Right lobe of liver (tissue), 6 donors: Measurements from ENCODE around the gene ANKH. TPM values are rescaled to one million over a fixed set of nuclear protein-coding genes. Genes with fewer than 3 reads are reported as not detected.
"Not testable (repeated sequence)": the region's sequence is repeated elsewhere in the genome, so short reads cannot be mapped to it uniquely, and the experiment has no call there.

Experiments used
- ATAC-seq, 4 donors: fragments of 200-7000 bp; cut with Tn5 transposase; one replicate each; pipeline ENCODE4 v1.9.1; 2020; ENCODE audit warnings: mild to moderate bottlenecking in 4 of 4, moderate library complexity in 4 of 4
- DNase-seq, 3 donors: peaks; one replicate each; pipeline ENCODE4 v3.0.0-alpha.2; 2020
- H3K27ac ChIP-seq, 3 donors: fragments of 200-600 bp; one replicate each; pipeline ENCODE4 v1.8.0; 2022
- H3K27me3 ChIP-seq, 2 donors: fragments of 200-600 bp; one replicate each; pipeline ENCODE4 v1.8.0; 2022
- H3K36me3 ChIP-seq, 4 donors: fragments of 200-600 bp; sonication (generic) in 1 of 4; one replicate each; pipeline versions ENCODE4 v1.5.1 to v1.8.0; 2017 to 2022; ENCODE audit warnings: control low read depth in 1 of 4
- H3K4me1 ChIP-seq, 4 donors: fragments of 200-600 bp; sonication (generic) in 1 of 4; one replicate each; pipeline versions ENCODE4 v1.5.1 to v1.8.0; 2017 to 2022; ENCODE audit warnings: control low read depth in 1 of 4
- H3K4me3 ChIP-seq, 3 donors: fragments of 200-600 bp; one replicate each; pipeline ENCODE4 v1.8.0; 2022
- H3K9me3 ChIP-seq, 4 donors: fragments of 200-600 bp; sonication (generic) in 1 of 4; one replicate each; pipeline versions ENCODE4 v1.5.1 to v1.8.0; 2017 to 2022; ENCODE audit warnings: control low read depth in 1 of 4
- POLR2A ChIP-seq: fragments of 450-650 bp; IDR thresholded peaks from one replicate; pipeline ENCODE4 v1.6.1; 2017; ENCODE audit warnings: antibody characterized with exemption, mild to moderate bottlenecking
- WGBS: methylation state at CpG from one replicate; pipeline ENCODE4 v1.1.6; 2018; ENCODE audit warnings: low coverage, low lambda C conversion rate; ENCODE audit not compliant: insufficient coverage; ENCODE audit errors: missing lambda C conversion rate; 5-methylcytosine and 5-hydroxymethylcytosine counted together
- intact Hi-C, 2 donors: fragments of 100-400 bp; cut with DNase I; formaldehyde crosslinking; loops; one replicate each; pipeline versions ENCODE4 v1.11.2 to v1.14.1; 2022
- total RNA-seq, 6 experiments: library from RNA; depleted of rRNA in 2 of 6; stranded (reverse); fragments of >200 nt in 2 of 6; fragmentation: NEBNext Ultra II Directional in 3 of 6; extraction: Animal tissue kit (Norgen Biotek cat#: 25700) in 3 of 6; gene quantifications; one replicate each; pipeline versions ENCODE4 v1.1.0 to v1.2.4, GENCODE V29; 2016 to 2023
- TF ChIP-seq, protein P1 (sequence below), 4 donors: fragments of 200-600 bp in 3 of 4; fragments of 450-650 bp in 1 of 4; IDR thresholded peaks; one replicate each; pipeline versions ENCODE4 v1.5.1 to v1.8.0; 2016 to 2022; ENCODE audit warnings: antibody characterized with exemption in 4 of 4, mild to moderate bottlenecking in 2 of 4
- donor health status: DM: no; HTN: yes; CAD: no.
- donor health status: DM: no; HTN: no; CAD: no.
- donor health status: DM: no; HTN: no; CAD: no.
- donor health status: DM: no; HTN: yes; CAD: no.
- donor health status: DM: no; HTN: yes; CAD: no.

The ANKH gene
- total RNA-seq, 6 experiments from 2014 or later, result 38.5 to 121 (median 61.9) TPM

DNA sequence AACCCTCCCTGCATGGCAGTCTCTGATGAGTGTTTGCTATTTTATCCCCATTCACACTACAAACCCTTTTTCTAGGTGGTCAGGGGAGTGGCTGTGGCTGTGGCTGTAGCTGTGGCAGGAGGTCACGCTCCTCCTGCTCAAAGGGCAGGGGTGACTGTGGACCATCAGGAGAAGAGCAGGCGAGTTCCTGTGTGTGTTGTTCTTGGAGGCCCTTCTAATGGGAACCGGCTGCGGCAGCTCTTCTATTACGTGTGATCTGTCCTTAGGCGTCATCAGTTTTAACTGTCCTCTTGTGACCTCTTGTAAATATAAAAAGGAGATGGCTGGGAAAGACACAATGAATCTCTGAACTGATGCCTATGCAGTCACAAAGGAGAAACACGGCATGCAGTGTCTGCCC is 65.1 kb downstream of the ANKH start:
- ATAC-seq (peak; percentile 19 to 60 (median 44)), DNase-seq (peak in 2 of 3 donors; percentile 33 to 69)
- 53% methylated on average over 7 of the region's 7 CpGs for WGBS
- H3K4me3 ChIP-seq, result no peak overlapping the region
- no peak overlapping the region for H3K27ac ChIP-seq
- no peaks in the 10 kb centered on the region for H3K36me3 ChIP-seq
- no peaks in the 10 kb centered on the region for H3K9me3 ChIP-seq
- TF ChIP-seq, protein P1, sequence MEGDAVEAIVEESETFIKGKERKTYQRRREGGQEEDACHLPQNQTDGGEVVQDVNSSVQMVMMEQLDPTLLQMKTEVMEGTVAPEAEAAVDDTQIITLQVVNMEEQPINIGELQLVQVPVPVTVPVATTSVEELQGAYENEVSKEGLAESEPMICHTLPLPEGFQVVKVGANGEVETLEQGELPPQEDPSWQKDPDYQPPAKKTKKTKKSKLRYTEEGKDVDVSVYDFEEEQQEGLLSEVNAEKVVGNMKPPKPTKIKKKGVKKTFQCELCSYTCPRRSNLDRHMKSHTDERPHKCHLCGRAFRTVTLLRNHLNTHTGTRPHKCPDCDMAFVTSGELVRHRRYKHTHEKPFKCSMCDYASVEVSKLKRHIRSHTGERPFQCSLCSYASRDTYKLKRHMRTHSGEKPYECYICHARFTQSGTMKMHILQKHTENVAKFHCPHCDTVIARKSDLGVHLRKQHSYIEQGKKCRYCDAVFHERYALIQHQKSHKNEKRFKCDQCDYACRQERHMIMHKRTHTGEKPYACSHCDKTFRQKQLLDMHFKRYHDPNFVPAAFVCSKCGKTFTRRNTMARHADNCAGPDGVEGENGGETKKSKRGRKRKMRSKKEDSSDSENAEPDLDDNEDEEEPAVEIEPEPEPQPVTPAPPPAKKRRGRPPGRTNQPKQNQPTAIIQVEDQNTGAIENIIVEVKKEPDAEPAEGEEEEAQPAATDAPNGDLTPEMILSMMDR (IDR thresholded peaks at IDR 0.05), result no peak
- TF ChIP-seq POLR2A, result no peak
- H3K27me3 ChIP-seq, result no peaks in the 10 kb centered on the region
- intact Hi-C loops, result no loop called here
- H3K4me1 ChIP-seq, result peaks cover 0 to 20% (median 10%) of the 10 kb centered on the region in 4 donors

DNA sequence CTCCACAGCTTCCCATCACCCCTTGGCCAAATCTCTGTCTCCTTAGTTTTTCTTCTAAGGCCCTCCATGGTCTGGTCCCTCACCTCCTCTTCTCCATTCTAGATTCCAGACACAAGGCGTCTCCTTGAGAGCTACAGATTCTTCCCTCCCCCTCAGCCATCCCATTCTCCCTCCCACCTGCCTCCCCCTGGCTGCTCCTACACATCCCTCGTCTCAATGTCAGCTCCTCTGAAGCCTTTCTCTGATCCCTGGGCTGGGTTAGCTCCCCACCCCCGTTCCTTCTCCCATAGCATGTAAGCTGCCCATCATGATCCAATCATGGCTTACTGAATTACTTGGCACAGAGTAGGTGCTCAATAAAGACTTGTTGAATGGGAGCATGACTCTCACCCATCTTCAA is 69.0 kb downstream of the ANKH start:
- TF ChIP-seq POLR2A, result no peak
- TF ChIP-seq, protein P1 (IDR thresholded peaks at IDR 0.05), result no peak
- Histone ChIP-seq H3K4me1 (no peaks in the 10 kb centered on the region), H3K4me3 (no peak overlapping the region), H3K27ac (no peak overlapping the region), H3K9me3 (no peaks in the 10 kb centered on the region), H3K36me3 (no peaks in the 10 kb centered on the region), H3K27me3 (no peaks in the 10 kb centered on the region)
- WGBS, result 95% methylated on average over 3 of the region's 3 CpGs
- no peak for ATAC-seq
- intact Hi-C loops, result no loop called here
- no peak for DNase-seq

- no peak overlapping the region for H3K4me3 ChIP-seq
- H3K9me3 ChIP-seq, result no peaks in the 10 kb centered on the region
- ATAC-seq (no peak), DNase-seq (no peak)
- WGBS, result 65% methylated on average over 3 of the region's 3 CpGs
- H3K36me3 ChIP-seq, result no peaks in the 10 kb centered on the region
- H3K27me3 ChIP-seq, result no peaks in the 10 kb centered on the region
- intact Hi-C loops, result no loop called here
- no peaks in the 10 kb centered on the region for H3K4me1 ChIP-seq
- TF ChIP-seq, protein P1 (IDR thresholded peaks at IDR 0.05), result no peak
- no peak for TF ChIP-seq POLR2A
- no peak overlapping the region for H3K27ac ChIP-seq
Observed at GRCh38 chr5:14801792-14802191, 69.8 kb downstream of the ANKH start.

- H3K9me3 ChIP-seq, H3K36me3 ChIP-seq, H3K4me1 ChIP-seq, DNase-seq, H3K27ac ChIP-seq, H3K27me3 ChIP-seq, ATAC-seq, H3K4me3 ChIP-seq, intact Hi-C loops: not testable (repeated sequence)
- 44% methylated on average over 2 of the region's 4 CpGs for WGBS
Observed at GRCh38 chr5:14797385-14797784, 74.2 kb downstream of the ANKH start.

DNA sequence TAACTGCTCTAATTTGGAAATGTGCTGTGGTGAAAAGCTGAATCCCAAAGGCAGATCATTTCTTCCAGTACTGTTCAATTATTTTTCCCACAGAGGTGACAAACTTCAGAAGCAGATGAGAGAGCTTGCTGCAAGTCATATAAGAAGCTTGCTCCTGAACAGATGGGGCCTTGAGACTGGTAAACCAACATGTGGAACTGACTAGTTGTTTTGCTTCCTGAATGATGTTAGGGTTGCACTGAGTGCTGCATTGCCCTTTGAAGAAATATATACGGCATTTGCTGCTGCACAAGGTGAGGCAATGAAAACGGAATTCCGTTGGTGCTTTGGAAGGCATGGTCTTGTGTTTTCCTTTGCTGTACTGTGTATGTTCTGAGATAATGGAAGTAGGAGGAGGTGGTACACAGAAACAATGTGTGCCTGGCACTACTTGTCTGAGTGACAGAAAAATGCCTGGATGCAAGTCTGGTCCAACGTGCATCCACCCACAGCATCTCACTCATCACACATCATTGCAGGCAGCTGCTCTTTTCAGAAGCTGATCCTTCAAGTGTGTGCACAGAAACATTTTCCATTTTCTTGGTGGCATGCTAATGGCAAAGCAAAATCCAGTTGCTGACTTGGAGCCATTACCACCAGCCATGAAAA is 76.9 kb downstream of the ANKH start:
- intact Hi-C loops, result no loop called here
- Histone ChIP-seq H3K36me3 (no peaks in the 10 kb centered on the region), H3K4me3 (no peak overlapping the region), H3K4me1 (no peaks in the 10 kb centered on the region), H3K9me3 (no peaks in the 10 kb centered on the region), H3K27ac (no peak overlapping the region), H3K27me3 (no peaks in the 10 kb centered on the region)
- TF ChIP-seq, protein P1 (IDR thresholded peaks at IDR 0.05), result no peak
- no peak for TF ChIP-seq POLR2A
- 0% methylated on average over 1 of the region's 4 CpGs for WGBS
- DNase-seq, result no peak
- ATAC-seq, result no peak
